ENCODE results near the gene AUH.

AUH gene

DNA sequence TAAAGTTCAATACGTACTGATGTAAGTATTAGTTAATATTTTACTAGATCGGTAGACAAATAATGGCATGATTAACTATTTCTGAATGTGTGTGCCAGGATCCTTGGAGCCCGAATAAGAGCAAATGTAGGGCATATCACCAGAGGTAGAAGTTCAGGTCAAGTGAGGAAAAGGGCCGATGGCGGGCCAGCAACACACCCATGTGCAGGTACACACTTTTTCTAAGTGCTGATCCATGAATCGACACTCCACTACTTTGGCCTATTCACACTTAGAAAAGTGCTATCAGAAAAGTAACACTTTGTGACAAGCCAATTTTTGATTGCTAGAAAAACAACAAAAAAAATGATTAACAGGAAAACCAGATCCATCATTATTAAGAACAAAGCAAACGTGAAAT is 150.3 kb downstream of the AUH start:
- no peak for DNase-seq (ENCODE audit: low read depth in 1 of 2, low spot score in 1 of 2)
- Histone ChIP-seq H3K4me3 (replicated peaks; ENCODE audit: insufficient read depth, low read length) (no peak overlapping the region), H3K27ac (replicated peaks) (no peak overlapping the region), H3K27me3 (ENCODE audit: insufficient read depth, poor library complexity, severe bottlenecking) (no peaks in the 10 kb centered on the region)
- TF ChIP-seq, protein P1, sequence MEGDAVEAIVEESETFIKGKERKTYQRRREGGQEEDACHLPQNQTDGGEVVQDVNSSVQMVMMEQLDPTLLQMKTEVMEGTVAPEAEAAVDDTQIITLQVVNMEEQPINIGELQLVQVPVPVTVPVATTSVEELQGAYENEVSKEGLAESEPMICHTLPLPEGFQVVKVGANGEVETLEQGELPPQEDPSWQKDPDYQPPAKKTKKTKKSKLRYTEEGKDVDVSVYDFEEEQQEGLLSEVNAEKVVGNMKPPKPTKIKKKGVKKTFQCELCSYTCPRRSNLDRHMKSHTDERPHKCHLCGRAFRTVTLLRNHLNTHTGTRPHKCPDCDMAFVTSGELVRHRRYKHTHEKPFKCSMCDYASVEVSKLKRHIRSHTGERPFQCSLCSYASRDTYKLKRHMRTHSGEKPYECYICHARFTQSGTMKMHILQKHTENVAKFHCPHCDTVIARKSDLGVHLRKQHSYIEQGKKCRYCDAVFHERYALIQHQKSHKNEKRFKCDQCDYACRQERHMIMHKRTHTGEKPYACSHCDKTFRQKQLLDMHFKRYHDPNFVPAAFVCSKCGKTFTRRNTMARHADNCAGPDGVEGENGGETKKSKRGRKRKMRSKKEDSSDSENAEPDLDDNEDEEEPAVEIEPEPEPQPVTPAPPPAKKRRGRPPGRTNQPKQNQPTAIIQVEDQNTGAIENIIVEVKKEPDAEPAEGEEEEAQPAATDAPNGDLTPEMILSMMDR (IDR thresholded peaks at IDR 0.05; ENCODE audit: insufficient read depth, low read length) = no peak
- no peak for TF ChIP-seq POLR2AphosphoS5 (IDR thresholded peaks at IDR 0.05; ENCODE audit: low read depth)
- TF ChIP-seq, protein P2, sequence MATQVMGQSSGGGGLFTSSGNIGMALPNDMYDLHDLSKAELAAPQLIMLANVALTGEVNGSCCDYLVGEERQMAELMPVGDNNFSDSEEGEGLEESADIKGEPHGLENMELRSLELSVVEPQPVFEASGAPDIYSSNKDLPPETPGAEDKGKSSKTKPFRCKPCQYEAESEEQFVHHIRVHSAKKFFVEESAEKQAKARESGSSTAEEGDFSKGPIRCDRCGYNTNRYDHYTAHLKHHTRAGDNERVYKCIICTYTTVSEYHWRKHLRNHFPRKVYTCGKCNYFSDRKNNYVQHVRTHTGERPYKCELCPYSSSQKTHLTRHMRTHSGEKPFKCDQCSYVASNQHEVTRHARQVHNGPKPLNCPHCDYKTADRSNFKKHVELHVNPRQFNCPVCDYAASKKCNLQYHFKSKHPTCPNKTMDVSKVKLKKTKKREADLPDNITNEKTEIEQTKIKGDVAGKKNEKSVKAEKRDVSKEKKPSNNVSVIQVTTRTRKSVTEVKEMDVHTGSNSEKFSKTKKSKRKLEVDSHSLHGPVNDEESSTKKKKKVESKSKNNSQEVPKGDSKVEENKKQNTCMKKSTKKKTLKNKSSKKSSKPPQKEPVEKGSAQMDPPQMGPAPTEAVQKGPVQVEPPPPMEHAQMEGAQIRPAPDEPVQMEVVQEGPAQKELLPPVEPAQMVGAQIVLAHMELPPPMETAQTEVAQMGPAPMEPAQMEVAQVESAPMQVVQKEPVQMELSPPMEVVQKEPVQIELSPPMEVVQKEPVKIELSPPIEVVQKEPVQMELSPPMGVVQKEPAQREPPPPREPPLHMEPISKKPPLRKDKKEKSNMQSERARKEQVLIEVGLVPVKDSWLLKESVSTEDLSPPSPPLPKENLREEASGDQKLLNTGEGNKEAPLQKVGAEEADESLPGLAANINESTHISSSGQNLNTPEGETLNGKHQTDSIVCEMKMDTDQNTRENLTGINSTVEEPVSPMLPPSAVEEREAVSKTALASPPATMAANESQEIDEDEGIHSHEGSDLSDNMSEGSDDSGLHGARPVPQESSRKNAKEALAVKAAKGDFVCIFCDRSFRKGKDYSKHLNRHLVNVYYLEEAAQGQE (IDR thresholded peaks at IDR 0.05; ENCODE audit: insufficient replicate concordance, low read depth) = no peak

DNA sequence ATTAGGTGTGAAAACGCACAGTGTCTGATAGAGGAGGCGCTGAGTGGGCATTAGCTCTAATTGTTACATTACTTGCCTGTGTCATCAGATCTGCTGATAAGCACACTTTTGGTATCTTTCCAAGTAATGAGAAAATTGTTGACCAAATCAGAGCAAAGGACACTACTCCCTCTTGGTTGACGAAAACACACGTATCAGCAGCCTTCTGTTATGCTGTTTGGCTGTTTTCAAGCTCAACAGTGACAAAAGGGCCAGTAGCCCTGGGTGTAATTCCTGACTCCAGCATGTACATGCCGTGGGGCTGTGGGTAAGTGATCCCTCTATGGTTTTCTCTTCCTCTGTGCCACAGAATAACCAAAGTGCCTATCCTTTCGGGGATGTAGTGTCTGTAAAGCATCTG is 151.4 kb downstream of the AUH start:
- H3K27me3 ChIP-seq (ENCODE audit: insufficient read depth, poor library complexity, severe bottlenecking) = no peaks in the 10 kb centered on the region
- TF ChIP-seq SPI1 (IDR thresholded peaks at IDR 0.05; ENCODE audit: borderline replicate concordance, low read depth) = no peak
- TF ChIP-seq, protein P2 (IDR thresholded peaks at IDR 0.05; ENCODE audit: insufficient replicate concordance, low read depth) = no peak
- no peak for TF ChIP-seq POLR2AphosphoS5 (IDR thresholded peaks at IDR 0.05; ENCODE audit: low read depth)
- no peak for TF ChIP-seq GABPA (IDR thresholded peaks at IDR 0.05; ENCODE audit: low read depth)
- TF ChIP-seq, protein P1 (IDR thresholded peaks at IDR 0.05; ENCODE audit: insufficient read depth, low read length) = no peak
- H3K27ac ChIP-seq (replicated peaks) = no peak overlapping the region
- DNase-seq (ENCODE audit: low read depth in 1 of 2, low spot score in 1 of 2) = no peak
- no peak overlapping the region for H3K4me3 ChIP-seq (replicated peaks; ENCODE audit: insufficient read depth, low read length)

DNA sequence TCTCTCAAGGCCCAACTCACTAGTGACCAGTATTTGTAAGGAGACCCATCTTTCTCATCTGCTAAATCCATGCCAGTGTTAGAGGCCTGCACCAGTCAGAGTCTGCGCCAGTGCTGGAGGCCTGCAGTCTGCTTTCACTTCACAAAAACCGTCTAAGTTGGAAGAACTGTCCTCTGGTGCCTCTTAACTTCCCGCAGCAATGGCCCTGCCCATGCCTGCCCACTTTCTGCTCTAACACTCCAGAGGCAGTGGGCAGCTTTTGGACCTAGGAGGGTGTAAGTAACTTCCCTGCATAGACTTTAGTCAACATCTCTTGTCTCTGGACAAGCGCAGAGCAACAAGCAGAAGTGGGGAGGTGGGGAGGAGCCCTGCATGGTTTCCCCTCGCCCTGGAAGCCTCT is 152.9 kb downstream of the AUH start:
- TF ChIP-seq POLR2AphosphoS5 (IDR thresholded peaks at IDR 0.05; ENCODE audit: low read depth) (no peak), SPI1 (IDR thresholded peaks at IDR 0.05; ENCODE audit: borderline replicate concordance, low read depth) (no peak), GABPA (IDR thresholded peaks at IDR 0.05; ENCODE audit: low read depth) (no peak)
- TF ChIP-seq, protein P1 (IDR thresholded peaks at IDR 0.05; ENCODE audit: insufficient read depth, low read length) = no peak
- TF ChIP-seq, protein P2 (IDR thresholded peaks at IDR 0.05; ENCODE audit: insufficient replicate concordance, low read depth) = no peak
- H3K27me3 ChIP-seq (ENCODE audit: insufficient read depth, poor library complexity, severe bottlenecking) = no peaks in the 10 kb centered on the region
- no peak overlapping the region for H3K4me3 ChIP-seq (replicated peaks; ENCODE audit: insufficient read depth, low read length)
- no peak for DNase-seq (ENCODE audit: low read depth in 1 of 2, low spot score in 1 of 2)
- no peak overlapping the region for H3K27ac ChIP-seq (replicated peaks)
